CD4-positive, alpha-beta T cell (primary cell): ENCODE data around the gene UBQLN4. TPM values are rescaled to one million over a fixed set of nuclear protein-coding genes. Genes with fewer than 3 reads are reported as not detected.
A peak's percentile ranks its signal among the peaks of the same experiment; 100 is the strongest.

Source experiments
- ATAC-seq: fragments of 200-7000 bp; cut with Tn5 transposase; one replicate; pipeline ENCODE4 v1.10.0; 2022; ENCODE audit warnings: mild to moderate bottlenecking; ENCODE audit not compliant: poor library complexity
- CTCF ChIA-PET: fragments of 350-600 bp; sonication (Branson Sonifier 250); formaldehyde crosslinking; loops from one replicate; lab custom pipeline; 2021; ENCODE audit warnings: antibody characterized with exemption, inconsistent platforms; lab: Charles Lee
- POLR2A ChIA-PET: fragments of 350-600 bp; sonication (Branson Sonifier 250); formaldehyde crosslinking; loops from one replicate; lab custom pipeline; 2021; ENCODE audit warnings: antibody characterized with exemption, inconsistent platforms; lab: Charles Lee
- DNase-seq, 14 experiments: peaks; one replicate each; pipeline ENCODE4 v3.0.0-alpha.2; 2013 to 2020; ENCODE audit warnings: mixed read lengths in 2 of 14
- H3K27ac ChIP-seq, 2 donors: one replicate each; pipeline versions ENCODE4 v1.5.1 to v1.7.0; 2013; ENCODE audit warnings: low read length in 2 of 2, low read depth in 1 of 2, mild to moderate bottlenecking in 1 of 2
- H3K27me3 ChIP-seq, 2 experiments: 1 replicate in 1 of 2; 2 replicates in 1 of 2; pipeline versions ENCODE4 v1.6.1 to v1.7.0; 2013; ENCODE audit warnings: low read length in 2 of 2, control low read depth in 1 of 2, mild to moderate bottlenecking in 1 of 2, moderate library complexity in 1 of 2; ENCODE audit not compliant: insufficient read depth in 2 of 2, control insufficient read depth in 1 of 2
- H3K36me3 ChIP-seq: one replicate; pipeline ENCODE4 v1.6.1; 2013; ENCODE audit warnings: low read length, control low read depth; ENCODE audit not compliant: insufficient read depth
- H3K4me1 ChIP-seq: one replicate; pipeline ENCODE4 v1.6.1; 2013; ENCODE audit warnings: low read length, control low read depth; ENCODE audit not compliant: insufficient read depth
- H3K4me3 ChIP-seq: one replicate; pipeline ENCODE4 v1.5.1; 2013; ENCODE audit warnings: mild to moderate bottlenecking, low read length, moderate library complexity
- H3K9me3 ChIP-seq, 2 experiments: 1 replicate in 1 of 2; 2 replicates in 1 of 2; pipeline versions ENCODE4 v1.6.1 to v1.7.0; 2013; ENCODE audit warnings: low read length in 2 of 2, mild to moderate bottlenecking in 2 of 2, control low read depth in 1 of 2, moderate library complexity in 1 of 2; ENCODE audit not compliant: control insufficient read depth in 1 of 2, insufficient read depth in 1 of 2
- H3K27ac Mint-ChIP-seq: one replicate; pipeline ENCODE4 v1.8.0; 2020; ENCODE audit warnings: mixed read lengths
- H3K27me3 Mint-ChIP-seq: one replicate; pipeline ENCODE4 v1.8.0; 2021; ENCODE audit warnings: mixed read lengths
- H3K36me3 Mint-ChIP-seq: one replicate; pipeline ENCODE4 v1.8.0; 2021; ENCODE audit warnings: low read depth, mixed read lengths
- H3K4me1 Mint-ChIP-seq: one replicate; pipeline ENCODE4 v1.8.0; 2021; ENCODE audit warnings: low read depth, mixed read lengths
- H3K4me3 Mint-ChIP-seq: one replicate; pipeline ENCODE4 v1.8.0; 2020; ENCODE audit warnings: mild to moderate bottlenecking, mixed read lengths
- H3K9me3 Mint-ChIP-seq: one replicate; pipeline ENCODE4 v1.8.0; 2020; ENCODE audit warnings: mixed read lengths
- intact Hi-C, 2 experiments: fragments of 100-400 bp; cut with DNase I in 1 of 2; cut with micrococcal nuclease in 1 of 2; formaldehyde crosslinking; loops; one replicate each; pipeline versions ENCODE4 v1.15.1 to v1.9.0; 2023 to 2025; cut with DNase I, micrococcal nuclease
- total RNA-seq, 174 experiments: library from RNA in 2 of 174; stranded (reverse) in 2 of 174; gene quantifications; one replicate each; pipeline ENCODE4 v1.2.3 and lab custom pipeline; 2021 to 2026
- TF ChIP-seq, protein P1 (sequence below): fragments of 200-600 bp; IDR thresholded peaks from one replicate; pipeline ENCODE4 v1.8.0; 2022; ENCODE audit warnings: antibody characterized with exemption, mild to moderate bottlenecking

Gene UBQLN4
- total RNA-seq, 2 experiments from 2014 or later = 10.6 to 11.9 TPM

DNA sequence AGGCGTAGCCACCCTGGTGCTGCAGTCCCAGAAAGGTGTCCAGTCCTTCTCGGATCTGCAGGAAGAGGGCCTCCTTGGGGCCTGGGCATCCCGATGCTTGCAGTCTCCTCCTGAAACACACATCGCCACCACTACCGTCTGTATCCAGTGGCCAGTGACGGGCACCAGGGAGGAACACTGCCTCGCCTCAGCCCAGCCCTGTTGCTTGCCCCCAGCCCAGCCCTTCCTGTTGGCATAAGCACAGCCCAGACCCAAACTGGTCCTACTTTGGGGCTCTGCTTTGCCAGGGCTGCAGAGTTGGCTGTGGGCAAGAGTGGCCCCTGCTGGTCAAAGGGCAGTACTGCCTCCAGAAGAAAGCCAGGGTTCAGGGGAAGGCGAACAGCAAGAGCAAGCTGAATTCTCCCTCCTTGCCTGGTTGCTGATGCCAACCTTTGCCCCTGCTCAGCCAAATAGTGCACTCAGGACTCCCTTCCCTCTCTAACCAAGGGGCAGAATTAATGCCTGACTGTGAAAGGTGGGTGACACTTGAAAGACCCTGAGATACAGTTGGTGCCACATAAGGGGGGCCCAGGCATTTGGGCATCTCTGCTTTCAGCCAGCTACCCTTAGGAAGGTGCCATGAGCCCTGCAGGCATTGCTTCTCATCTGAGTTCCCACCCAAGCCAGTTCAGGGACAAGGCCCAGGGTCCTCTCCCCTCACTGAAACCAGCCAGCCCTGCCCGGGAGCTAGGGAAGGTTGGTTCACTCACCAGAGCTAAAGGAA lies 64.2 kb downstream of the UBQLN4 start:
- ChIA-PET CTCF (interaction anchor here (0.6 to 1.8 kb wide), 26 partner anchors 9 to 114 kb away, joined by 3 to 13 read pairs (median 4); partner anchors contain the start of genes ARHGEF2, KHDC4 and RIT1), POLR2A (interaction anchor here (0.6 to 1.8 kb wide), 11 partner anchors 13 to 68 kb away, joined by 3 to 13 read pairs (median 4); partner anchors contain the start of gene KHDC4)
- Histone ChIP-seq H3K27me3 (no peaks in the 10 kb centered on the region), H3K4me1 (peaks cover 15% of the 10 kb centered on the region), H3K36me3 (no peaks in the 10 kb centered on the region), H3K4me3 (no peak overlapping the region), H3K27ac (no peak overlapping the region), H3K9me3 (no peaks in the 10 kb centered on the region)
- intact Hi-C loops = loop anchor here (1.0 to 2.0 kb wide), 4 partner anchors 11 to 55 kb away; partner anchors contain the start of genes ARHGEF2 (in 1 of the 2) and KHDC4 (in 1 of the 2)
- no peaks in the 10 kb centered on the region for H3K27me3 Mint-ChIP-seq
- no peaks in the 10 kb centered on the region for H3K9me3 Mint-ChIP-seq
- peaks cover 11% of the 10 kb centered on the region for H3K4me1 Mint-ChIP-seq
- ATAC-seq = peak; percentile 100
- TF ChIP-seq, protein P1, sequence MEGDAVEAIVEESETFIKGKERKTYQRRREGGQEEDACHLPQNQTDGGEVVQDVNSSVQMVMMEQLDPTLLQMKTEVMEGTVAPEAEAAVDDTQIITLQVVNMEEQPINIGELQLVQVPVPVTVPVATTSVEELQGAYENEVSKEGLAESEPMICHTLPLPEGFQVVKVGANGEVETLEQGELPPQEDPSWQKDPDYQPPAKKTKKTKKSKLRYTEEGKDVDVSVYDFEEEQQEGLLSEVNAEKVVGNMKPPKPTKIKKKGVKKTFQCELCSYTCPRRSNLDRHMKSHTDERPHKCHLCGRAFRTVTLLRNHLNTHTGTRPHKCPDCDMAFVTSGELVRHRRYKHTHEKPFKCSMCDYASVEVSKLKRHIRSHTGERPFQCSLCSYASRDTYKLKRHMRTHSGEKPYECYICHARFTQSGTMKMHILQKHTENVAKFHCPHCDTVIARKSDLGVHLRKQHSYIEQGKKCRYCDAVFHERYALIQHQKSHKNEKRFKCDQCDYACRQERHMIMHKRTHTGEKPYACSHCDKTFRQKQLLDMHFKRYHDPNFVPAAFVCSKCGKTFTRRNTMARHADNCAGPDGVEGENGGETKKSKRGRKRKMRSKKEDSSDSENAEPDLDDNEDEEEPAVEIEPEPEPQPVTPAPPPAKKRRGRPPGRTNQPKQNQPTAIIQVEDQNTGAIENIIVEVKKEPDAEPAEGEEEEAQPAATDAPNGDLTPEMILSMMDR = peak; percentile 91
- DNase-seq = peak; percentile 67 to 89 (median 76)
- H3K36me3 Mint-ChIP-seq = no peaks in the 10 kb centered on the region
- H3K27ac Mint-ChIP-seq = no peak overlapping the region
- H3K4me3 Mint-ChIP-seq = no peak overlapping the region

Other genes with a start within 250 kb of the UBQLN4 start
- gene GON4L, start 196.6 kb downstream of the UBQLN4 start, total RNA-seq = 10 to 100 TPM; 71.0 to 77.0 TPM
- 1 to 10 TPM; 6.1 to 6.3 TPM for gene SYT11, start 194.2 kb downstream of the UBQLN4 start, total RNA-seq
- gene RIT1, start 142.4 kb downstream of the UBQLN4 start, total RNA-seq = 10 to 100 TPM; 66.2 to 67.0 TPM
- gene KHDC4, start 119.4 kb downstream of the UBQLN4 start, total RNA-seq = 10 to 100 TPM; 56.6 to 60.8 TPM
- gene RXFP4, start 112.2 kb downstream of the UBQLN4 start, total RNA-seq = not detected
- 10 to 100 TPM; 54.8 to 62.4 TPM for gene ARHGEF2, start 75.3 kb downstream of the UBQLN4 start, total RNA-seq
- 100 to 1,000 TPM; 223 to 225 TPM for gene SSR2, start 32.8 kb downstream of the UBQLN4 start, total RNA-seq
- 1 to 10 TPM; 7.0 to 8.7 TPM for gene LAMTOR2, start 984 bp upstream of the UBQLN4 start, total RNA-seq
- 1 to 10 TPM in 1 of 2 experiments, under 1 TPM in 1; 0.58 to 1.3 TPM for gene RAB25, start 7.4 kb upstream of the UBQLN4 start, total RNA-seq
- under 1 TPM; 0.27 to 0.36 TPM for gene MEX3A, start 28.7 kb upstream of the UBQLN4 start, total RNA-seq
- gene LMNA, start 60.9 kb upstream of the UBQLN4 start, total RNA-seq = 100 to 1,000 TPM; 435 to 455 TPM
- gene SEMA4A, start 99.8 kb upstream of the UBQLN4 start, total RNA-seq = 10 to 100 TPM in 1 of 2 experiments, 1 to 10 TPM in 1; 9.4 to 10.1 TPM
- 10 to 100 TPM; 11.6 to 13.0 TPM for gene SLC25A44, start 140.3 kb upstream of the UBQLN4 start, total RNA-seq
- gene PMF1, start 159.2 kb upstream of the UBQLN4 start, total RNA-seq = 10 to 100 TPM; 58.0 to 61.2 TPM
- 1 to 10 TPM; 1.9 to 2.6 TPM for gene BGLAP, start 188.4 kb upstream of the UBQLN4 start, total RNA-seq
- 1 to 10 TPM; 3.4 to 3.6 TPM for gene PAQR6, start 194.3 kb upstream of the UBQLN4 start, total RNA-seq
- gene SMG5, start 229.0 kb upstream of the UBQLN4 start, total RNA-seq = 10 to 100 TPM; 51.6 to 56.1 TPM
- gene TMEM79, start 230.5 kb upstream of the UBQLN4 start, total RNA-seq = 1 to 10 TPM; 1.0 to 1.7 TPM
- gene GLMP, start 241.9 kb upstream of the UBQLN4 start, total RNA-seq = 10 to 100 TPM; 12.3 to 16.1 TPM
- gene VHLL, start 245.5 kb upstream of the UBQLN4 start, total RNA-seq = not detected